ENCODE results near the gene TRIM28.
"Not testable (repeated sequence)": the region's sequence is repeated elsewhere in the genome, so short reads cannot be mapped to it uniquely, and the experiment has no call there.

Gene TRIM28

DNA sequence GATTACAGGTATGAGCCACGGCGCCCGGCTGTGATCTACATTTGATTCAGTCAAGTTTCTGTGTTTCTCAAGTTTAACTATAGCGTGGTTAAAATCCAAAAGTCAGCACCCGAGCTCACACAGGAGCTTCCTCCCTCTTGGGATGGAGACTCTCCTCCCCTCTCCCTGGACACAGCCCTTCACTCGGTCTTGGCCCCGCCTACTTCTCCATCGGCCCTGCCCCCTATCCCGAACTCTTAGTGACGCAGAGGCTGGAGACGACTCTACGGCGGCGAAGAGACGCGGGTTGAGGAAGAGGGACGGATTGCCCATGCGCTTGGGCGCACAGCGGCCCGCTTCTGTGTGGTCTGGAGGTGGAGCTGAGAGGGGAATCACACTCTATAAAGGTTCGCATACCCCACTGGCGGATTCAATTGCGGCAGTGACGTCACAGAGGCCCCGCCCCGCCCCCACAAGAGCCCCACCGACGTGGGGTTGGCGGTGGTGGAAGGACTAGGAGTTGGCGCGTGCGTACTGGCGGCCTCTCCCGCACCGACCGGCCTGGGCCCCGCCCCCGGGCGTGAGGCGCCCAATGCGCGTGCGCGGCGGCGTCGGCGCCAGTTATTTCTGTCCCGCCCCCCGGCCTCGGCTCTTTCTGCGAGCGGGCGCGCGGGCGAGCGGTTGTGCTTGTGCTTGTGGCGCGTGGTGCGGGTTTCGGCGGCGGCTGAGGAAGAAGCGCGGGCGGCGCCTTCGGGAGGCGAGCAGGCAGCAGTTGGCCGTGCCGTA is at the start of gene TRIM28:
Gene TRIM28, plus strand, starts transcription at position 239 of the 765 bp plus-strand sequence. CDS start 694 bp downstream, outside the sequence.
- DNase-seq, result no peak

DNA sequence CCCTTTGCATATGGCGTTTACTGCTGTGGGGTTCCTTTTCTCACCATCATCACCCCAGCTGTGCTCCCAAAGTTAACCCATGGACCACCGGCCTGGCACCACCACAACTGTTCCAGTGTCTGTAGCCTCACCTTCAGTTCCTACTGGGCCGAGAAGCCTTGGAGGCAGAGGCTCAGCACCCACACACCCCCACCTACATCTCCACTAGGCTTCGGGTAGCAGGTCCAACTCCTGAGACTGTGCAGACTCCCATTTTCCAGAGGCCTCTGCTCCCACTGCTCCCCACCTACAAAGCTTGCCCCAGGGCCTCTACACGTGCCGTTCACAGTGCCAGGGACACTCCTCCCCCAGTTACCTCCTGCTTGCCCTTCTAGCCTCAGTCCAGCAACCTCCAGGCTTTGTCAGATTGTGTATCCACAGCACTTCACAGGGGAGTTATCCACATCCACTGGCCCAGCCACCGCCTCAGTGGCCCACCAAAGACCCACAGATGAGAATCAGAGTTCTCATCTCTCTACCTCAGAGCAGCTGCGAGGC is 46.2 kb upstream of the TRIM28 start:
- DNase-seq, result no peak

DNA sequence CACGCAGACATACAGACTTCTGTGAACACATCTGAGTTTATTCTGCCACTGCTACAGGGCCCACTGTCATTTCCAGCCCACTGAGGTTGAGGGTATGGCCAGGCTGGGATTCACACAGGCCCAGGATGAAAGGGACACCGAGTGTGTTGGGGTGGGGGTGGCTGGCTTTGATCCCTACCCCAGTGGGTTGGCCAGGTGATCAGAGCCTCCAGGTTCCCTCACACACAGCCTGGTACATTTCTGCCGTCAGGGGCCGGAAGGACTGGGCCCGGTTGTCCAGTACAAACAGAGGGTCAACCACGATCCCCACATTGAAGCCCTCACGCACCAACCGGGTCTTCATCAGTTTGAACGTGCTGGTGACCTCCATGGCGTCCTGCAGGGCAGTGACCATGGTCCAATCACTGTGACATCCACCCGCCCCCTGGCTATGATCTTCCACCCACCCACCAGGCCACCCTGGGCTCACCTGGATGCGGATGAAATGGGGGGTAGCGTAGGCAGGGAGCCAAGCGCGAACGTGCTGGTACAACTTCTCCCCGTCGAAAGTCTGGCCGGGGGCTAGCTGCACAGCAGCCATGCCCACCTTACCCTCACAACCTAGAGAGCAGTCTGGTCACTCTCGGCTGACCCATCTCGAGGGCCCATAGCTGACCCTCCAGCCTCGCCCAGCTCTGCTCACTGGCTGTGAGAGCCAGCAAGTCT is 45.4 kb upstream of the TRIM28 start:
- DNase-seq, result peak in 3 of 58 donors; percentile 28 to 52 (median 47)

GRCh38 chr19:58499021-58499927 is 44.6 kb upstream of the TRIM28 start:
- DNase-seq, result peak; percentile 83 to 100 (median 98)

DNA sequence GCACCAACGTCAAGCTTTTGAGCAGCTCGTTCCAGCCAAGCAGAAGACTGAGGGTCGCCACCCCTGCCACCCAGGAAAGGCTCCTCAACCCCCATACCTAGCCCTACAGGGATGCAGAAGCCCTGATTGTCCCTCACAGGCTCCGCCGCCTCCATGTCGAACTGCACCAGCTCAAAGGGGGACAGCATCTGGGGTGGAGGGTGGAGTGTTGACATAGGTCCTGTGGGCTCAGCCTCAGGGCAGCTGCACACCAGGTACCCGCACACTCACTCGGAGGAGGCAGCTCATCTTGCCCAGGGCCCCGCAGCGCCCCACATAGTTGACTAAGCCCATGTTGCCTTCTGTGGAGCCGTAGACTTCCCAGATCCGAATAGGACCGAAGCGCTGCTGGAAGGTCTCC is 43.6 kb upstream of the TRIM28 start:
- no peak for DNase-seq

GRCh38 chr19:58507602-58508223 is 36.2 kb upstream of the TRIM28 start:
- not testable (repeated sequence) for DNase-seq

GRCh38 chr19:58509731-58510083 is 34.2 kb upstream of the TRIM28 start:
- DNase-seq, result no peak

DNA sequence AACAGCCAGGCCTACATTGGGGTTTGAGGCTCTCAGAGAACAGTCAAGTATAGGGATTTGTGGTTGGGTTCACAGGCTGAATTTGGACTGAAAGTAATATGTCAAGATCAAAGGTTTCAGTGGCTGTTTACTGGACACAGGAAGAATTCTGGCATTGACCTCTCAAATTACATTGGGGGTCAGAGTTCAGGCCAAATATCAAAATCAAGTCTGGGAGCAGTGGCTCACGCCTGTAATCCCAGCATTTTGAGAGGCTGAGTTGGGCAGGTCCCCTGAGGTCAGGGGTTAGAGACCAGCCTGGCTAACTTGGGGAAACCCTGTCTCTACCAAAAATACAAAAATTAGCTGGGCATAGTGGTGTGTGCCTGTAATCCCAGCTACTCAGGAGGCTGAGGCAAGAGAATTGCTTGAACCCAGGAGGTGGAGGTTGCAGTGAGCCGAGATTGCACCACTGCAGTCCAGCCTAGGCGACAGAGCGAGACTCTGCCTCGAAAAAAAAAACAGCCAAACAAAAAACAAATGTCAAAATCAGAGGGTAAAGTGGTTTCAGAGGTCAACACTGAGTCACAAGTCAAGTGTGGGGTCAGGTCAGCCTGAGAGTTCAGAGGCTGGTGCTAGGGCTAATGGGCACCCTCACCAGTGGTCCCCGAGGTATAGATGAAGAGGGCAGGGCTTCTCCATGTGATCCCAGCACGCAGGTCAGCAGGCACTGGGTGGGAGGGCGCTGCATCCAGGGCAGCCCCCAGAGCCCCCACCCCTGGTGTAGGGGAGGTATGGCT is 33.6 kb upstream of the TRIM28 start:
- DNase-seq, result no peak

GRCh38 chr19:58511353-58512208 is 32.3 kb upstream of the TRIM28 start, which contains the start of gene SLC27A5:
TSS of gene SLC27A5 (minus strand) at chr19:58511992. CDS start at chr19:58511955, 37 bp downstream.
- DNase-seq, result no peak

DNA sequence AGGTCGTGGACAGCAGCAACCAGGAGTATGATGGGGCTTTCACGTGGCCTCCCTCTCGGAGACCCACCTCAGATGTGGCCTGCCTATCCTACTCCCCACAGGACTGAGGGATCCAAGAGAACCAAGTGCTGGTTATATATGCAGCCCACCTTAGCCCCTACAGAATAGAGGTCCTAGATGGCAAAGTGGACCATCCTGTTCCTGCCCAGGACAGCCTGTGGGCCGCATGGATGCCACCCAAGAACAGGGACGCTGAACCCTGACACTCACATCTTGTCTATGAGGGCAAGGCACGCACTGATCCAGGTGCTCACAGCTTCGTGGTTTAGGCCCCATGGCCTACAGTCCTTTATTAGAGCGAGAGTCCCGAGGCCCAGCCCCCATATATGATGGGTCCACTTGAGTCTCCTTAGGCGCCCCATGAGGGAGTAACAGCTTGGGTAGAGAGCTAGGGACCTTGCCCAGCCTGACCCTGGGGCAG is 30.6 kb upstream of the TRIM28 start:
- DNase-seq, result no peak

- peak in 56 of 58 donors; percentile 25 to 91 (median 74) for DNase-seq
These were observed 29.9 kb upstream of the TRIM28 start for GRCh38 chr19:58513694-58514563.

GRCh38 chr19:58514564-58515022 is 29.3 kb upstream of the TRIM28 start:
- no peak for DNase-seq

DNA sequence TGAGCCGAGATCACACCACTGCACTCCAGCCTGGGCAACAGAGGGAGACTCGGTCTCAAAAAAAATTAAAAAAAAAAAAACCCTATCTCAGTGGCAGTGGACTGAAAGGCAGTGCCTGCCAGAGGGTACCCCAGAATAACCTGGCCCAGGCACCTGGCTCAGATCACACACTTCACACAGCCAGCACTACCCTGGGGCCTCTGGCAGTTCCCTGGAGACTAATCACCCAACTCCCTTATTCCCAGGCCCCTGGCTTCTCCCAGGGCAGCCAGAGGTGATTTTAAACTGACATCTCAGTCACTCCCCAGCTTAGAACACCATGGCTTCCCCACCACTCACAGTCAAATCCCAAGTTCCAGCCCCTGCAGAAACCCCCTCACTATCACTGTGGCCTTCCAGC is 28.6 kb upstream of the TRIM28 start:
- no peak for DNase-seq

- no peak for DNase-seq
These were observed 27.5 kb upstream of the TRIM28 start for GRCh38 chr19:58516246-58516836.

GRCh38 chr19:58516964-58517833 is 26.7 kb upstream of the TRIM28 start:
- no peak for DNase-seq

All from anterior cingulate cortex (tissue), 58 donors.